Stimulated activated CD4-positive, alpha-beta T cell treated with anti-CD3 and anti-CD28 coated beads, Interleukin-1b, Interleukin-23, amount 100 ng/mL, for 48 hours (primary cell): ENCODE measurements around the gene CTXN1.
"Not testable (repeated sequence)": the region's sequence is repeated elsewhere in the genome, so short reads cannot be mapped to it uniquely, and the experiment has no call there.

Source experiments
- DNase-seq: peaks from one replicate; pipeline ENCODE4 v3.0.0-alpha.2; 2020

Gene CTXN1

GRCh38 chr19:7926021-7926726 is at the start of gene CTXN1:
TSS of gene CTXN1 (minus strand) at chr19:7926135. CDS start at chr19:7925538, 597 bp downstream.
- DNase-seq = peak; percentile 68

GRCh38 chr19:7975037-7975436 is 49.1 kb upstream of the CTXN1 start:
- no peak for DNase-seq

DNA sequence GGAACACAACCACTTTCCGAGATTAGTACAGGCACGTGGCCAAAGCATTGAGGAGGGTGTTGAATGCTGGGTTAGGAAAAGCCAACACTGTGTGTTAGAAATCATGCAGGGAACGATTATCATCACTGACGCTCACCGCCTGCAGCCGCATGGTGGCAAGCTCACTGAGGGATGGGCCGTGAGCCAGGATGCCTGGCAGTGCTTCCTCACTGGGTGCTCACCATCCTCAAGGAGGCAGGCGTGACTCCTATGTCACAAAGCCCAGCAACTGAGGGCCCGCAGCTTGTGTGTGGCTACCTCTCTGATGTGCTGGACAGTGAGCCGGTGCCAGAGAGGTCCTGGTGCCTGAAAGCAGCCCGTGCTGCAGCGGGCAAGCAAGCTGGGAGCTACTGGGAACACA is 47.9 kb upstream of the CTXN1 start:
- no peak for DNase-seq

DNA sequence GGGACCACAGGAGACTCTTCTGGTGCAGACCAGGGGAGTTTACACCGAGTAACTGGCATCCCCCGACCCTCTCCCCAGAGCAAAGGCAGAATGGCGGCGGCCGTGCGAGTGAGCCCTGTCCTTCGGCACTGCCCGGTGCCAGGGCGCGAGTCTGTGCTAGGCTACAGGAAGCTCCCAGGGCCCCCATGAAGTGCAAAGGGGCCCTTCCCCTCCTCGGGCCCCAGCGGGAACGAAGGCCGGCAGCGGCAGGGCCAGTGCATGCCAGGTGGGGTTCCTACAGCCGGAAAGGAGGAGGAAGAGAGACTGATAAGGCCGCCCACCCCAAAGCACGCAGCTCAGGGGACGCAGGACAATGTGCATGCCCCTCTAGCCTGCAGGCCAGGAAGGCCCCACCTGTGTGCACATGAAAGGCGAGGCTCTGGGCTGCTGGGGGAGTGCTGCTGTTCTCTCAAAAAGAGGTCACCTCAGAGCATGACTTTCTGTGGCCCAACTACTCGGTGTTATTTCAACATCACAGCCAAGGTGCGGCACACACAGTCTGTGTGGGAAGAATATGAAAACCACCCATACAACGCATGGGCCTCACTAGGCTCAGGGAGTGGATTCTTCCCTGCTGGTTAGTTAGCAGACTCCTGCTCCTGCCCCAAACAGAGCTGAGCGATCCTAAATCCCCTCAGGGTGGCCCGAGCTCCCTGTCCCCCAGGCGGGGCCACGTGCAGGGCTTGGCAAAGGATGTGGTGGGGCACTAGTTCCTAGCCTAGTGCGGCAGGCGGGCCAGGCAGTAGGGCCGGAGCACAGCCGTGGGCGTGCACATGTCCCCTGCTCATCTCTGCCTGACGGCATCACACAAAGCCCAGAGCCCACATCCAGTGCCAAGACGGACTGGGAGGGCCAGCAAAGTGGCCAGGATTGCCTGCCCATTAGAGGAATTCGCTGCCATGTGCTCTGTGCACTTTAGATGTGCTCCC is 45.9 kb upstream of the CTXN1 start:
- no peak for DNase-seq

DNA sequence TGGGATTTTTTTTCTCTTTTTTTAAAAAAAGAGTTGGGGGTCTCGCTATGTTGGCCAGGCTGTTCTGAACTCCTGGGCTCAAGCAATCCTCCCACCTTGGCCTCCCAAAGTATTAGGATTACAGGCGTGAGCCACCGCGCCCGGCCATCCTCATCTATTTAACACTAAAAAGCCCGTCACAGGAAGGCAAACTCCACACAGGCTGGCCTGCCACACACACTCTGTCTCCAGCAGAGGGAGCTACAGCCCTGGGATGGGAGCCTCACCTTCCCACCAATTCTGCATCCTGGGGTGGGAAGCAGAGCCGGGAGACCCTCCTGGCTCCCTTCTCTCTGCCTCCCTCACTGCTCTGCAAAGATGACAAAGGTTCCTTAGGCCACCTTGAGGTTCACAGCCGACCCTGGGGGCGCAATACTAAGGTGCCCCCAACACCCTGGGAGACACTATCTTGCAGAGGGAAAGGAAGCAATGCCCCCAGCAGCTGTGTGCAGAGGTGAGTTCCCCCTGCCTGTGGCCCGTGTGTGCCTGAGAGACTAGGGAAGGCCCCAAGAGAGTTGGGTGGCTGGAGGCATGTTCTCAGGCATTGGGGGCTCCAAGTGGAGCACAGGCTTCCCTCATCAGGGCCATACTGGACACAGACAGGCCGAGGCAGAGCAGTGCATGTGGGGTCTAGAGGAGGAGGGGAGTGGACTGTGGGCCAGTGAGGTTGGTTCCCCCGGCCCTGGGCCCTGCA is 44.9 kb upstream of the CTXN1 start:
- no peak for DNase-seq

GRCh38 chr19:7969555-7969939 is 43.6 kb upstream of the CTXN1 start:
- no peak for DNase-seq

DNA sequence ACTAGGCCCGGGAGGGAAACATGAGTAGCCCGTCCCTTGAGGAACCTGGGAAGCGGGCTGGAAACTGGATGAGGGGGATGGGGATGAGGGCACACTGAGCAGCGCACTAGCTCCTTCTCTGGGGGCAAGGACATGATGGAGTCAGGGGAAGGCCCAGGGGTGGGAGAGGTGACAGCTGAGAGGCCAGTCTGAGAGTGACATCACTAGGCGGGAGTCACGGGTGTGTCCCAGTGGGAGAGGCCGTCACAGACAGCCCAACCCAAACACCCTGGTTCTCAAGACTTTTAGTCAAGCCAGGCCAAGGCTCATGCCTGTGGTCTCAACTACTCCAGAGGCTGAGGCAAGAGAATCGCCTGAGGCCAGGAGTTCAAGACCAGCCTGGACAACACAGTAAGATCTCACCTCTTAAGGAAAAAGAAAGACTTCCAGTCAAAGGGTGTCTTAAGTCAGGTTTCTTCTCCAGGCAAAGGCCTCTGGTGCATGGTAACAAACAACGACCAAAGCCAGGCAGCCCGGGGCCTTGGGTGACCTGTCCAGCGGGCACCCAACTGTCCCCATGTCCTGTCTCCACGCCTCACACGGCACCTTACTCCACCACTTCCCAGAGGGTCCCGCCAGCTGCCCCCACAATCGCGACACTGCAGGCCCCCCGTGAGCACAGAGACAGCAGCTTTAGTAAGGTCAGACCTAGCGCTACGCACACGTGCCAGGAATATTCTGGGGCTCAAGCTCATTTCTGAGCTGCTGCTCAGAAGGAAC is 43.0 kb upstream of the CTXN1 start:
- DNase-seq = no peak

DNA sequence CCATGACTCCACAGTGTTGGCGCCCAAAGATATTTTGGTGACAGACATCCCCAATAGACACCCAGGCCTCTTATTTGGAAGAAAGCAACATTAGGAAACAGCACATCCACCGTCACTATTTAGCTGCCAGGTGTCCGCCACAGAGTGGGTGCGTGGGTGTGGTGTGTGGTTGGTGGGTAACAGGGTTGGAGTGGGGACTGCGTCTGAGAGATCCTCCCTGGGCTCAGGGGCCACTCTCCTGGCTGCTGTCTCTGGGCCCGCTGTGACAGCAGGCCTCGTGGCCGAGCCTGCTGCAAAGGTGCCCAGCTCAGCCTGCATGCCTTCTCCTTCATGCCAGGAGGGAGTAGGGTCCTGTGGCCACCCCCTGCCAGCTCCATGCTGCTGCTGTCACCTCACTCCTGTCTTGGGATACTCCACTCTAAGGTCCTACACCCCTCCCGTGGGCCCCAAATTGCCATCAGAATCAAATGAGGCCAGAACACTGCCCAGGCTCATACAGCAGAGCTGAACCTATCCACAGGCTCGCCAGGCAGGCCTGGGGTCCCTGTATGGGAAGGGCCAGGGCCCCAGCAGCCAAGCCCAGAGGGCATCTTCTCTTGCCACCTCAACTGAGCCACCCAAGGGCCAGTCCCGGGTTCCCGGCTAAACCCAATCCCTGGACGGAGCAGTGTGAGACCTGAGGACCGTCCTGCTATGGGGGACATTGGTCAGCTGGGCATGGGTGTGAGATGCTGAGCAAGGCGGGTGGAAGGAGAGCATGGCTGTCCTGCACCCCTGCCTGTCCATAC is 42.3 kb upstream of the CTXN1 start:
- DNase-seq = no peak

GRCh38 chr19:7965921-7966665 is 40.2 kb upstream of the CTXN1 start:
- DNase-seq = no peak

GRCh38 chr19:7965259-7965841 is 39.4 kb upstream of the CTXN1 start:
- no peak for DNase-seq

GRCh38 chr19:7963566-7963965 is 37.6 kb upstream of the CTXN1 start:
- no peak for DNase-seq

DNA sequence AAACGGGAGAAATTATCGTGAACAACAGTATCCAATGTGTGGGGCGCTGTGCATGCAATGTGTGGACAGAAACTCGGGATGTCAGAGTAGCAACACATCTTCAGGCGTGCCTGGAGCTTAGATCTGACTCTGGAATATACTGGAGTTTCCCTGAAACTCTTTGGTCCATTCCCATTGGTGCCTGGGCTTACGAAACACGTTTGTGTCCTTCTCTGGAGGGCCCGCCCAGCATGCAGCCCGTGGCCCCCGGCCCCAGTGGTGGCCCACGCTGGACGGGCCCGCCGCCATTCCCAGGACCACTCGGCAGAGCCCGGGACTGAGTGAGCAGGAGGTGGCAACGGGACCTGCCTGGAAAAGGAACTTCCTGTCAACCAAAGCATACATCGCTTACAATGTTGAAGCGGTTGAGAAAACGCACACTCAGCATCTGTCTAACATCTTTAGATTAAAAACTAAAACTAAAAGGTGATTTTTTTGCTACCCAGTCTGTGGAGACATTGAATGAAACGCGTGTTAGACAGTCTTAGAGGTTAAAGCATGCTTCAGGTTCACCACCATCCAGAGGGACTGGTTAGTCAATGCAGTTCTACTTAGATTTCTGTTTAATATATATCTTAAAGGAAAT is 36.8 kb upstream of the CTXN1 start:
- no peak for DNase-seq

DNA sequence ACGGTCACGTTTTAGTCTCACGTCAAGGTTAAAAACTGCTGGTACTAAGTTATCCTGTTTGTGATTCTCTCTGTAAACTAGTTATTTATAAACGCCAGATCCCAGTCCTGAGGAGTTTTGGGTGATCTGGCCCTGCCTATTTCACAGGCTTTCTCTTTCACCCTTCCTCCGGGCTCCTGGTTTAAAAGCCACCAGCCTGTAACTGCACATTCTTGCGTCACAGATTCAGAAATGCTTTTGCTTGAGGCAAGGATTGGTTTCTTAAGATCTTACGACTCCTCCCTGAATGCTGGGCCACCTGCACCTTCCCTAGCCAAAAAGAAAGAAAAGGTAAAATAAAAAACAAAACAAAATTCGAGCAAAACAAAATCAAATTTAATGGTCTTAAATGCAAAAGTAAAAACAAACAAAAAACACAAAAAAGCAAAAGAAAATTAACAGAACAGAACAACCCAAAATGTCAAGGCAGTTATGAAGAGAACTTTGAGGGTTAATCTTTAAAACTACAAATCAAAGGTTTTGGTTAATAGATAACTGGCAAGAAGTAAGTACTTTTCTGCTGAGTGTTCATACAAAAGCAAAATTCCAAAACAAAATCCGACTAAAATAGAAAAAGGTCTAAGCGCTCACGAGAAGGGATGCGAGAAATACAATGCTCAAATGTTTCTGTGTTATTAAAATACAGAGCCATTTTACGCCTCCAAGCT is 36.1 kb upstream of the CTXN1 start:
- DNase-seq = no peak

DNA sequence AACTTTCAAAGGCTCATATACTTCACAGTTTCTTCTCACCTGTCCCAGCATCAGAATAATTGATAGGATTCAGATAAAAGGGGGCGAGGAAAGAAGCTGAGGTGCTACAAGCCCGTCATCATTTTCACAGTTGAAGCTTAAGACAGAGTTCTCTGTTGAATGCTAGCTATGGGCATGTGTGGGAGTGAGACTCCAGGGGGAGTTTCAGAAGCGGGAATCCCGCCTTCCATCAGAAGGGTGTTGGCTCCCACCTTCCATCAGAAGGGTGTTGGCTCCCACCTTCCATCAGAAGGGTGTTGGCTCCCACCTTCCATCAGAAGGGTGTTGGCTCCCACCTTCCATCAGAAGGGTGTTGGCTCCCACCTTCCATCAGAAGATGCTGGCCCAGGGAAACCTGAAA is 35.1 kb upstream of the CTXN1 start:
- DNase-seq = not testable (repeated sequence)

- DNase-seq = no peak
These were observed 33.3 kb upstream of the CTXN1 start for GRCh38 chr19:7959211-7959610.

- DNase-seq = no peak
These were observed 29.8 kb upstream of the CTXN1 start for GRCh38 chr19:7955696-7956095.

DNA sequence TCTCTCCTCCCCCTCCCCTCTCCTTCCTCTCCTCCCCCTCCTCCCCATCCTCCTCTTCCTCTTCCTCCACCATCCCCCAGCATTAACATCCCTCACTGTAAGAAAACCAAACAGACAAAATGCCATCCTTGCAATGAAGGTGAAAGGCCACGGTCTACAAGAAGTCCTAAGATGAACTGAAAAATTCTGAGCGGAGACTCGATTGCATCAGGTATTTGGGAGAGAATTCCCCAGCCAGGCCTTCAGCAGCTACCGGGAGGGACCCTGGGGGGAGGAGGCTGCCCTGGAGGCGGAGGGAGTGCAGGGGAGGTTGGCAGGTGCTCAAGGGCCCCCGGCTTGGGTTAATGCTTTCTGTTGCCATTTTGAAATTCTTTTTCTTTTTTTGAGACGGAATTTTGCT is 27.6 kb upstream of the CTXN1 start:
- DNase-seq = no peak

DNA sequence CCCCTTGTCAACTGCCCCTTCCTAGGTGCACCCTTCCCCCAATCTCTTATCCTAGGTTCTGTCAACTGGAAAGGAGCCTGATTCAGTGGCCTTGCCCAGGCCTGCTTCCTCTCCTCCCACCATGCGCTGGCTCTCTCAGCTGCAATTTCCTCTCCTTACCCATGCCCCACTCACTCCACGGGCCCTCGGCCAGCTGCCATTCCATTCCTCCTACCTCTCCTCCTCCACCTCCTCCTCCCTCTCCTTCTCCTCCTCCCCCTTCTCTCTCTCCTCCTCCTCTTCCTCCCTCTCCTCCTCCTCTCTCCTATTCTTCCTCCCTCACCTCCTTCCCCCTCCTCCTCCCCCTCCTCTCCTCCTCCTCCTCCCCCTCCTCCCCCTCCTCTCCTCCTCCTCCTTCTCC is 27.1 kb upstream of the CTXN1 start:
- no peak for DNase-seq

DNA sequence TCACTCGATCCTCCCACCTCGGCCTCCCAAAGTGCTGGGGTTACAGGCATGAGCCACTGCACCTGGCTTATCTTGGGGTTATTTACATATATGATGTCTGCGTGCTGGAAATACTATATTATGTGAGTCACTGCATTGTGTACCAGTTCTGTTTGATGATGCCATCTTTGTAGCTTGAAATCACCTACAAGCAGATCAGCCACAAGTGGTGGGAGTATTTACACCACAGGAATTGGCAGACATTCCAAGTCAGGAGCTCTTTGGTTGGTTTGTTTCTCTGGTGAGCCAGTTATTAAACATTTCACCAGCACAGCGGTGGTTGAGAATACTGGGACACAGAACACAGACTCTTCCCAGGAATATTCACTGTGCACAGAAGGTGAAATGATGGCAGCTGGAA is 22.0 kb upstream of the CTXN1 start:
- DNase-seq = no peak
